ENCODE data around the gene SLC41A2.

DNA sequence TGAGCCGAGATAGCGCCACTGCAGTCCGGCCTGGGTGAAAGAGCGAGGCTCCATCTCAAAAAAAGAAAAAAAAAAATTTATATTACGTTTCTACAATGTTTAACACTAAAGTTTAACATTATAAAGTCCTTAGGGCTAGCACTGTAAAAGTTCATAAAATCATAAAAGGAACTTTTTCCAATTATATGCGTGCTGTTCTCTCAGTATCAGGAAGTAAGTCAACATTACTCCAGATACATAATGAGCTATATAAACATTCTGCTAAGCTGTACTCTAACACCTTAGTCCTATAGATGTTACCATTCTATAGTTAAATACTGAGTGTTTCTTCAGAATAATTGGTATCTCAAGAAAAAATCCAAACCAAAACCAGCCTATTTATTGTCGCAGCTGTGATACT lies 32.6 kb downstream of the SLC41A2 start:
- TF ChIP-seq EZH2phosphoT487 (IDR thresholded peaks at IDR 0.05; ENCODE audit: borderline replicate concordance, low read length) (no peak), CTCF (IDR thresholded peaks at IDR 0.05; ENCODE audit: low read depth, low read length, poor library complexity, severe bottlenecking) (no peak)
